Embryonic facial prominence (tissue), 1 donor: ENCODE data around the gene COPS4.
"Not testable (repeated sequence)": the region's sequence is repeated elsewhere in the genome, so short reads cannot be mapped to it uniquely, and the experiment has no call there.

ENCODE experiments used
- DNase-seq: peaks from one replicate; pipeline ENCODE4 v3.0.0-alpha.2; 2016; ENCODE audit errors: extremely low spot score

COPS4 gene

DNA sequence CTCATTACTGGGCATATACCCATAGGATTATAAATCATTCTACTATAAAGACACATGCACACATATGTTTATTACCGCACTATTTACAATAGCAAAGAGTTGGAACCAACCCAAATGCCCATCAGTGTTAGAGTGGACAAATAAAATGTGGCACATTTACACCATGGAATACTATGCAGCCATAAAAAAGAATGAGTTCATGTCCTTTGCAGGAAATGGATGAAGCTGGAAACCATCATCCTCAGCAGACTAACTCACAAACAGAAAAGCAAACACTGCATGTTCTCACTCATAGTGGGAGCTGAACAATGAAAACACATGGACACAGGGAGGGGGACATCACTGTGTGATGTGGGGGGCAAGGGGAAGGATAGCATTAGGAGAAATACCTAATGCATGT, 11.4 kb upstream of the COPS4 start:
- DNase-seq = not testable (repeated sequence)

DNA sequence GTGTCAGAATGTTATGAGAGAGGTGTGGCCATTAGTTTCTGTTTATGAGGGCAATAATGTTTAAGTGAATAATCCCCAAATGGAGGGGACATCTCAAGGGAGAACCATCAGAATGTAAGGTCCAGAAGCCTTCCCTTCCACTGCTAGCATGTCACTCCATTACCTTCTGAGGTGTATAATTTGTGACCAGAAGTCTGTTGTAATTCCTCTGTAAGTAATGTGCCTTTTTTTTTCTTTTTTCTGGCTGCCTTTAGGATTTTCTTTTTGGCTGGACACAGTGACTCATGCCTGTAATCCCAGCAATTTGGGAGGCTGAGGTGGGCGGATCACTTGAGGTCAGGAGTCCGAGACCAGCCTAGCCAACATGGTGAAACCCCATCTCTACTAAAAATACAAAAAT, 10.8 kb upstream of the COPS4 start:
- no peak for DNase-seq

GRCh38 chr4:83025563-83025962, 9.4 kb upstream of the COPS4 start:
- no peak for DNase-seq

DNA sequence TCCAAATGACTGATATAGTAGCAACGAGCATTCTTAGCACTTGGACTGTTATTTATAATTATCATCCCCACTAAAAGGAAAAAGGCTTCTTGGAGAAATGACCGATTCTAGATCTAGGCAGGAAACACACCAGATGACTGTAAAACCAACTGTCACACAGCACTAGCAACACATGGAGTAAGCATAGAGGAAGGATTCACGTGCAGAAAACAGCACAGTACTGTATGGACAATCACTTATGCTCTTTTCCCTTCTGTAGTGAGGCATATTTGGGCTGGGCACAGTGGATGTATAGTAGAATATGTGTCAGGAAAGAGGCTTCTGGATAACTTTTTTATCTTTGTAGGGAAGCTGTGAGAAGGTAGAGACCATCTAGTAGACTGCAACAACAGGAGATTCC, 6.0 kb upstream of the COPS4 start:
- DNase-seq = no peak

GRCh38 chr4:83029688-83030087, 5.3 kb upstream of the COPS4 start:
- no peak for DNase-seq

GRCh38 chr4:83036991-83037665, 2.1 kb downstream of the COPS4 start:
- no peak for DNase-seq

DNA sequence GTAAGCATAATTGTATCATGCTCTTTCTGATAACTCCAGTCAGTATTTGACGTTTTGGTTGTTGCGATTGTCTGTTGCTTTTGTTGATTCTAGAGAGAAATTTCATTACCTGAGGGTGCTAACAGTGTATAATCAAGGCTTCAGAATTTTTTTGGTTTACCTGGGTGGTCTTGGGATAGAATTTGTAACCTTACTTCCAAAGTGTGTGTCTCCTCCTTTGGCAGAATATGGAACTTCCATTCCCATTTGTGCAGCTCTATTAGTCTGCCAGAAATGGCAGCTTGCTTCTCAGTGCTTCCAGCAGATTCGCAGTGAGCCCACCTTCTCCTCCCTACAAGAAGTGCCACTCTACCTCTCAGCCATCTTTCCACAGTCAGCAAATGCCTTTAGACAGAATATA, 5.3 kb downstream of the COPS4 start:
- DNase-seq = no peak

DNA sequence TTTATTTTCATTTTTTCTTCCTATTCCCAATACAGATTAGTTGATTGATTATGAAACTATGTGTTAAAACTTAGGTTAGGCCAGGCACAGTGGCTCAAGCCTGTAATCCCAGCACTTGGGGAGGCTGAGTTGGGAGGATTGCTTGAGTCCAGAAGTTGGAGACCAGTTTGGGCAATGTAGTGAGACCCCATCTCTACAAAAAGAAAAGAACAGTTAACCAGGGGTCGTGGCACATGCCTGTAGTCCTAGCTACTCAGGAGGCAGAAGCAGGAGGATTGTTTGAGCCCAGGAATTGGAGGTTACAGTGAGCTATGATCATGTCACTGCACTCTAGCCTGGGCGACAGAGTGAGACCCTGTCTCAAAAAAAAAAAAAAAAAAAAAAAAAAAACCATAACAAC, 8.2 kb downstream of the COPS4 start:
- not testable (repeated sequence) for DNase-seq

DNA sequence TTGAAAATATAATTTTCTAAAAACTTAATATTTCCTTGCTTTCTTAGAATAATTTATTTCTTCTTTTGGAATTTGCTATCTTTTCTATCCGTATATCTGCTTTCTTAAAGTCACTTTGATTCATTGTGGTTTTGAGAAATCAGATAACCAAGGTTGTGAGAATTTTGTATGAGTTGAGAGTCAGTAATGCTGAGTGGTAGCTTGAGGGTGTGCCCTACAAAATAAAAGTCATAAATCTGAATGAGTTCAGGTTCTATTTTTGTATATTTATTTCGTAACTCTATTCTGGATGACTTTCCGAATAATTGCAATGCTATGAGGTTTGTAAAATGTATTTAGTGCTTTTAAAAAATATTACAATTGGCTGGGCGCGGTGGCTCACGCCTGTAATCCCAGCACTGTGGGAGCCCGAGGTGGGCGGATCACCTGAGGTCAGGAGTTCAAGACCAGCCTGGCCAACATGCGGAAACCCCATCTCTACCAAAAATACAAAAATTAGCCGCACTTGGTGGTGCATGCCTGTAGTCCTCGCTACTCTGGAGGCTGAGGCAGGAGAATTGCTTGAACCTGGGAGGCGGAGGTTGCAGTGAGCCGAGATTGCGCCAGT, 8.9 kb downstream of the COPS4 start:
- no peak for DNase-seq

GRCh38 chr4:83046693-83047473, 11.9 kb downstream of the COPS4 start:
- DNase-seq = no peak

DNA sequence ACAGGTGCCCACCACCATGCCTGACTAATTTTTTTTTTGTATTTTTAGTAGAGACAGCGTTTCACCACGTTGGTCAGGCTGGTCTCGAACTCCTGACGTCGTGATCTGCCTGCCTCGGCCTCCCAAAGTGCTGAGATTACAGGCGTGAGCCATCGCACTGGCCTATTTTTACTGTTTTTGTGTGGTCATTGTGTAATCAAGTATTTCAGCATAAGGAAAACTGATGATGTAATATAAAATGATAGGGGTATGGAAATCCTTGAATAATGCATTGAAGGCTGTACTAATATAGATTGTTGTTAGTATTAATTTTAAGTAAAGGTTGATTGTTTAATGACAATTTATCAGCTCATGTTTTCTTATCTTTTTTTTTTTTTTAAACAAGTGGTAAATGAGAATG, 13.8 kb downstream of the COPS4 start:
- DNase-seq = not testable (repeated sequence)

DNA sequence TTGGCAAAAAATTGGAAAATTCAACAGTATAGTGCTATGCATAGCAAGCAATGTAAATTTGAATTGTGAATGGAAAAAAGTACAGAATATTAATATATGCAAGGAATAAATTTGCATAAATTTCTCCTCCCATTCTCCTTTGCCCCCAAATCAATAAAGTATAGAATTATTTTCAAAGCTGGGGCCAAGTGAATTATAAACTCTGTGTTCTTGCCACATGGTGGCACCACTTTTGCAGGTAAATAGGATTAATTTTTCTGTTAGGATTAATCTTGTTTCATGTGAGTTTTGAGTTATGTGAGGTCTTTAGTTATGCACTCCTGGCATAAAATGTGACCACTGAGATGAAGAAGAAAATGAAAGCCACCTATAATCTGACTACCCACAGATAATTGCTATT, 19.9 kb downstream of the COPS4 start:
- DNase-seq = no peak

DNA sequence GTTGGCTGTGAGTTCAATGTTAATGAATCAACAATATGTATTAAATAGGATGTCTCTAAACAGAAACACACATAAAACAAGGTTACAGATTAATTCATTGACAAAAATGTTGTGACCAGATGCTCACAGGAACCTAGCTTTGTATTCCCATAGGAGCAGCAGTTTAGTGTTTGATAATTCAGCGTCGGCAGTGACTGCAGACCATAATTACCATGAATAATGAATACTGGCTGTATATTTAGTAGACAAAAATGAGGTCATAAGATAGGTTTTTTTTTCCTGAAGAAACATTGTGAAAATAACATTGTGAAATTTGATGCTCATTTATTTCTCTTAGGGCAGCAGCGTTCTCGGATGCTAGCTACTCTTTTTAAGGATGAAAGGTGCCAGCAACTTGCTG, 27.8 kb downstream of the COPS4 start:
- DNase-seq = no peak

DNA sequence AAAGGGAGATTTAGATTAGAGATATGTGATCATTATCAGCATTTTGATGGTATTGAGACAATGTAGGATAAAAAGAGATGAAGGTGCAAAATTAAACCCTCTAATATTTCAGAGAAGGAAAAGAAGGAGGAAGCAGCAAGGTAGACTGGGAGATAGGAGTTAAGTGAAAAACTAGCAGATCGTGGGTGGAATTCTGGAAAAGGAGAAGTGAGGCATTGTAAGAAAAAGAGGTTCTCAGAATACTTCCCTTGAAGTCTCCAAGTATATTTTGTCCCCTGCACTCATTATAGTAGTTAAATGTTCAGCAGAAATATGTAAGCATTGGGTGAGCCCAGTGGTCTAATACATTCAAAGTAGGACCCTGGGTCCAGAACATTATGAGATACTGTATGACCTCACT, 30.3 kb downstream of the COPS4 start:
- DNase-seq = no peak

DNA sequence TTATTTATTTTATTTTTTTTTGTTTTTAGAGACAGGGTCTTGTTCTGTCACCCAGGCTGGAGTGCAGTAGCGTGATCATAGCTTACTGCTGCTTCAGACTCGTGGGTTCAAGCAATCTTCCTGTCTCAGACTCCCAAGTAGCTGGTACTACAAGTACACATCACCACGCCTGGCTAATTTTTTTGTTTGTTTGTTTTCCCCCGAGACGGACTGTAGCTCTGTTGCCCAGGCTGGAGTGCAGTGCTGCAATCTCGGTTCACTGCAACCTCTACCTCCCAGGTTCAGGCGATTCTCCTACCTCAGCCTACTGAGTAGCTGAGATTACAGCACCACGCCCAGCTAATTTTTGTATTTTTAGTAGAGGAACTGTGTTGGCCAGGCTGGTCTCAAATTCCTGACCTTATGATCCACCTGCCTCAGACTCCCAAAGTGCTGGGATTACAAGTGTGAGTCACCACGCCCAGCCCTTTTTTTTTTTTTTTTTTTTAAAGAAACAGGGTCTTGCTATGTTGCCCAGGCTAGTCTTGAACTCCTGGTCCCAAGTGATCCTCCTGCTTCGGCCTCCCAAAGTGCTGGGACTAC, 32.2 kb downstream of the COPS4 start:
- DNase-seq = no peak

DNA sequence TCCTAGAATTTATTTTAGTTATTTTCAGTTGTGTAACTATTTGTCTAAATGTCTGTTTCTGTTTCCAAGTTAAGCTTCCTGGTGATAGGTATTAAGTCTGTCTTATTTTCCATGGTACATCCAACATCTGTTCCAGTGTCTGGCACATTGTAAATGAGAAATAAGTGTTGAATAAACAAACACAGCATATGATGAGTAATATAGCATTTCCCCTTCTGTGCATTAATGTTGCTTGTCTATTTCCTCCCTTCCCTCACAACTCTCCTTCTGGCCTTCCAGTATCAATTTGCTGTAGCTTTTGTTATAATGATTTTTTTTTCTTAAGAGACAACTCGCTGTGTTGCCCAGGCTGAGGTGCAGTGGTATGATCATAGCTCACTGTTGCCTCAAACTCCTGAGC, 36.1 kb downstream of the COPS4 start:
- DNase-seq = no peak

DNA sequence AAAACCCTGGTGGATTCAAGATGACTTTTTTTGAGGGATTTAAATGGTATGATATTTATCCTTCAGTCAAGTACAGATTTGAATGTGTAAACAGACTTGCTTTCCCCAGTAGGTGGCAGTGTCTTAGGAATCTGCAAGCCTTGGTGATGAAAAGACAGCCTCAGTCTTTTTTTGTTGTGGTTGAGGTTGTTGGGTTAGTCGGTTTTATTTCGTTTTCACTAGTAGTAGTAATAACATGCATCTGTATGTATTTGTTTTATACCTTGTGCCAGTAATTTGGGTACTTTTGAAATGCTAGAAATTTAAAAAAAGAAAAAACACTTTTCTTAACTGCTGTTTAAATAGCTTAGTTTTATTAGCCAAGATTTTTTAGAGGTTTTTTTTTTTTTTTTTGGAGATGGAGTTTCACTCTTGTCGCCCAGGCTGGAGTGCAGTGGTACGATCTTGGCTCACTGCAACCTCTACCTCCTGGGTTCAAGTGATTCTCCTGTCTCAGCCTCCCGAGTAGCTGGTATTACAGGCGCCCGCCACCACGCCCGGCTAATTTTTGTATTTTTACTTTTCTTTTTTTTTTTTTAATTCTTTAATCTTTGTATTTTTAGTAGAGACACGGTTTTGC, 39.2 kb downstream of the COPS4 start:
- DNase-seq = no peak

GRCh38 chr4:83074783-83075182, 39.8 kb downstream of the COPS4 start:
- not testable (repeated sequence) for DNase-seq

GRCh38 chr4:83075311-83076095, 40.5 kb downstream of the COPS4 start:
- DNase-seq = no peak

DNA sequence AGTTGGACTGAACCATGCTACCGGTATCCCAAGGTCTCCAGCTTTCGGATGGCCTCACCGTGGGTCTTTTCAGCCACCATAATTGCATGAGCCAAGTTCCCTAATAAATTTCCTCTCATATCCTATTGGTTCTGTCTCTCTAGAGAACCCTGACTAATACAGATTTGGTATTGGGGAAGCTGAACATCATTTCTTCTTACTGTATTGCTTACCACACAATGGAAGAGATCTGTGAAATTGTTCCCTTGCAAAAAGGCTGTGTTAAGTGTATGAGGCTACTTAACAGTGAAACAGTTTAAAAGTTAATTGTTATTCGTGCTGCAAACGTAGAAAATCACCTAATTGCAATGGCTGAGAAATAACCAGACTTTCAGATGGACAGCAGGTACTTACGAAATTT, 45.6 kb downstream of the COPS4 start:
- DNase-seq = no peak

DNA sequence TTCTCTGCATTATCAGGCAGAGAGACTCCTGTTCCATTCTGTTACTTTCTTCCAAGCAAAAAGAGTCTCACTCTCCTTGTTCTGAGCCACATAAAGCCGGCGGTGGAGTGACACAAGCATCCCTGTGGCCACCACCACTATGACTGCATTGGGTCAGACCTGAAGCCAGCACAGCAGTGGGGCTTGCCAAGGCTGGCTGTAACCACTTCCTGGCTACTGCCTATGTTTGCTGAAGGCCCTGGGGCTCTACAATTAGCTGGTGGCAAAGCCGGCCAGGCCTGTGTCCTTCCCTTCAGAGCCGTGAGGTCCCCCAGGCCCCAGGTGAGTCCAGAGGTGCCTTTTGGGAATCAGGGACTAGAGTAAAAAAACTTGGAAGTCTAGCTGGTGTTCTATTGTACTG, 47.8 kb downstream of the COPS4 start:
- no peak for DNase-seq
